Motor neuron (in vitro differentiated cells): Measurements from ENCODE around the gene APC. TPM values are rescaled to one million over a fixed set of nuclear protein-coding genes. Genes with fewer than 3 reads are reported as not detected.
A peak's percentile ranks its signal among the peaks of the same experiment; 100 is the strongest.
"Not testable (repeated sequence)": the region's sequence is repeated elsewhere in the genome, so short reads cannot be mapped to it uniquely, and the experiment has no call there.

Experiments
- ATAC-seq, 8 experiments: fragments of 200-7000 bp; cut with Tn5 transposase; replicated peaks in 6 of 8; 2 replicates each; pipeline ENCODE4 v1.8.0; 2021; ENCODE audit warnings: mild to moderate bottlenecking in 8 of 8, moderate library complexity in 8 of 8
- H3K27ac ChIP-seq, 2 donors: fragments of 250-450 bp; sonication (Bioruptor Pico); 2 replicates each; pipeline ENCODE4 v1.9.0; 2021; ENCODE audit warnings: antibody characterized with exemption in 2 of 2, mild to moderate bottlenecking in 2 of 2, moderate library complexity in 1 of 2
- H3K4me1 ChIP-seq, 2 donors: fragments of 250-450 bp; sonication (Bioruptor Pico); replicated peaks in 1 of 2; 2 replicates each; pipeline ENCODE4 v1.6.1; 2021; ENCODE audit warnings: antibody characterized with exemption in 2 of 2, mild to moderate bottlenecking in 2 of 2, moderate library complexity in 1 of 2
- H3K4me3 ChIP-seq, 5 donors: fragments of 250-450 bp; sonication (Bioruptor Pico); 2 replicates each; pipeline ENCODE4 v1.9.0; 2021; ENCODE audit warnings: antibody characterized with exemption in 5 of 5, mild to moderate bottlenecking in 5 of 5, moderate library complexity in 4 of 5
- WGBS, 10 experiments: fragments of 450-650 bp; shearing (Covaris generic); methylation state at CpG; one replicate each; pipeline ENCODE4 v1.0.0; 2022; 5-methylcytosine and 5-hydroxymethylcytosine counted together
- in situ Hi-C, 9 experiments: fragments of 400-800 bp; cut with MboI; loops; one replicate each; pipeline ENCODE4 v1.15.0; 2021; ENCODE audit warnings: low sequenced_read_pairs in 9 of 9, low pct_unique_long_range_greater_than_20kb in 2 of 9; ENCODE audit not compliant: unreplicated experiment in 9 of 9
- total RNA-seq, 8 experiments: library from RNA; unstranded; fragments of 300-600 nt; gene quantifications; 2 replicates each; pipeline versions ENCODE4 v1.2.3 to v1.2.4, GENCODE V29; 2022

APC gene
- total RNA-seq, 8 experiments from 2014 or later: 28.6 to 113 (median 53.9) TPM

DNA sequence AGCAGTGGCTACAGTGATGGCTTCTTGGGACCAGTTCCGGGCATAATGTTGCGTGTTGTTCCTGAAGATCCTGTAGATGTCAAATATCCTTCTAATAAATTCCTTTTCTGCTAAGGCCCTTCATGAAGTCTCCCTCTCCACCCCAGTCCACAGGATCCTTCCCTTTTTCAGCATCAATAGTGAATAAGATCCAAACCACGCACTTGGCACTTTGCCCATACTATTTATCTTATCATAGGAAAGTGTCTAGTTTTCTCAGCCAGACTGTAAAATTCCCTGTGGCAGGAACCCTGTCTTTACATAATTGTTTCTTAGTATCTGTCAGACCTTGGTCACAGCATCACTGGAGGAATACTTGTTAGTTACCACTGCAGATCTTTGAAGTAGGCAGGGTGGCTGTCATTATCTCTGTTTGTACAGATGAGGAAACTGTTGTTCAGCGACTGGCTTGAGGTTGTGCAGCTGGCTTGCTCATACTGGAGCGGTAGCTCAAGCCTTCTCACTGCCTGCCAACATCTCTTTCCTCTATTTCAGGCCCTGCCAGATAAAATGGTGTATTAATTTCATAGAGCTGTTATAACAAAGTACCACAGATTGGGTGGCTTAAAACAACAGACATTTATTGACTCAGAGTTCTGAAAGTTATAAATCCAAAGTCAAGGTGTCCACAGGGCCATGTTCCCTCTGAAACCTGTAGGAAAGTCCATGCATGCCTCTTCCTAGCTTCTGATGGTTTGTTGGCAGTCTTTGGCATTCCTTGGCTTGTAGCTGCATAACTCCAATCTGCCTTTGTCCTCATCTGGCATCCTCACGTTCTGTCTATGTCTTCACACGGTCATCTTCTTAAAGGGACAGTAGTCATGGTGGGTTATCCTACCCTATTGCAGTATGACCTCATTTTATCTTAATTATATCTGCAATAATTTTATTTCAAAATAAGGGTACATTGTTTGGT is 33.5 kb upstream of the APC start:
- in situ Hi-C loops: no loop called here
- 18 to 87% (median 63%) methylated on average over 2 to 7 of the region's 7 CpGs; no CpG with 5 or more reads in 1 of the 10 experiments for WGBS, 10 experiments
- no peak for ATAC-seq
- Histone ChIP-seq H3K4me1 (peaks cover 3 to 4% of the 10 kb centered on the region in 2 donors), H3K27ac (no peak overlapping the region), H3K4me3 (no peak overlapping the region)

DNA sequence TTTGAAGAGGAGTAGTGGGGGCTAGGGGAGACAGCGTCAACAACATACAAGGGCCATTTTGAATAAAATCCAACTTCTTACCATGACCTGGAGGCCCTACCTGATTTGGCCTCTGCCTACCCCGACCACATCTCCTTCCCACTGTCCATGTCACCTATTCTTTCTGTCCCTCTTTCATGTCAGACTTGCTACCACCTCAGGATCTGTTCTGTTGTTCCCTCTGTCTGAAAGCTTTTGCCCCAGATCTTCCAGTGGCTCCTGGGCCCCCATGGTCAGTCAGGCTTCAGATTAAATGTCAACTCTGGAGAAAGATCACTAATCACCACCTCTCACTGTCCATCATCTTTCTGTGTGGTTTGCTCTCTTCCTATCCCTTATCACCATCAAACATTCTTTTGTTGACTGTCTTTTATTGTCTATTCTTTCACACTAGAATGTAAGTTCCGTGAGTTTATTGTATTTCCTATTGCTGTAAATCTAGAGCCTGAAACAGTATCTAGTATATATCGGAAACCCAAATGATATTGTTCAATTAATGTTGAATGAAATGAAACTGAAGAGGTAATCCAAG is 31.2 kb upstream of the APC start:
- no peak overlapping the region for H3K27ac ChIP-seq
- H3K4me3 ChIP-seq: no peak overlapping the region
- in situ Hi-C loops: no loop called here

DNA sequence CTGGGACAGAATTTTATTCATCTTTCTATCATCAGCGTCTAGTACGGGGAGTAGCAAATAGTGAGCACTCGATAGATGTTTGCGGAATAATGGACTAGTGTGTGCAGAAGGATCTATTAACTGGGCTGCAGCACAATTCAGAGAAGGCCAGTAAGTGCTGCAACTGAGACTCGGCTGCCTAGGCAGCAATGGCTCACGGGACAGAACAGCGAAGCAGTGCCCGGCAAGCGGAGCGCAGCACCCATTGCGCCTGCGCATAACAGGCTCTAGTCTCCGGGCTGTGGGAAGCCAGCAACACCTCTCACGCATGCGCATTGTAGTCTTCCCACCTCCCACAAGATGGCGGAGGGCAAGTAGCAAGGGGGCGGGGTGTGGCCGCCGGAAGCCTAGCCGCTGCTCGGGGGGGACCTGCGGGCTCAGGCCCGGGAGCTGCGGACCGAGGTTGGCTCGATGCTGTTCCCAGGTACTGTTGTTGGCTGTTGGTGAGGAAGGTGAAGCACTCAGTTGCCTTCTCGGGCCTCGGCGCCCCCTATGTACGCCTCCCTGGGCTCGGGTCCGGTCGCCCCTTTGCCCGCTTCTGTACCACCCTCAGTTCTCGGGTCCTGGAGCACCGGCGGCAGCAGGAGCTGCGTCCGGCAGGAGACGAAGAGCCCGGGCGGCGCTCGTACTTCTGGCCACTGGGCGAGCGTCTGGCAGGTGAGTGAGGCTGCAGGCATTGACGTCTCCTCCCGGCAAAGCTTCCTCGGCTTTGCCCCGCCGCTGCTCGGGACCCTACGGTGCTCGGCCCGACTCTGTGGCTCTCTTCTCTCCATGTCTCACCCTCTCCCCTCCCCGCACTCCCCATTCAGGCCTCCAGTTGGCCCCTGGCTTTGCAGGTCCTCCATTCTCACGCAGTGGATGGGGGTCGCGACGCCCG is 30.2 kb upstream of the APC start:
- 0 to 42% (median 16%) methylated on average over 1 to 13 of the region's 61 CpGs; no CpG with 5 or more reads in 3 of the 10 experiments for WGBS, 10 experiments
- H3K4me1 ChIP-seq: peaks cover 11 to 14% of the 10 kb centered on the region in 2 donors
- ATAC-seq: peak; percentile 89 to 95 (median 93)
- in situ Hi-C loops: no loop called here
- H3K27ac ChIP-seq: peak overlapping the region; percentile 91 to 92
- peak overlapping the region; percentile 64 to 82 (median 68) for H3K4me3 ChIP-seq

More for the DNA sequence above, 31.2 kb upstream of the APC start:
- no peak for ATAC-seq
- 69 to 100% (median 95%) methylated on average over 1 to 4 of the region's 4 CpGs for WGBS, 10 experiments
- peaks cover 11 to 14% of the 10 kb centered on the region in 2 donors for H3K4me1 ChIP-seq

DNA sequence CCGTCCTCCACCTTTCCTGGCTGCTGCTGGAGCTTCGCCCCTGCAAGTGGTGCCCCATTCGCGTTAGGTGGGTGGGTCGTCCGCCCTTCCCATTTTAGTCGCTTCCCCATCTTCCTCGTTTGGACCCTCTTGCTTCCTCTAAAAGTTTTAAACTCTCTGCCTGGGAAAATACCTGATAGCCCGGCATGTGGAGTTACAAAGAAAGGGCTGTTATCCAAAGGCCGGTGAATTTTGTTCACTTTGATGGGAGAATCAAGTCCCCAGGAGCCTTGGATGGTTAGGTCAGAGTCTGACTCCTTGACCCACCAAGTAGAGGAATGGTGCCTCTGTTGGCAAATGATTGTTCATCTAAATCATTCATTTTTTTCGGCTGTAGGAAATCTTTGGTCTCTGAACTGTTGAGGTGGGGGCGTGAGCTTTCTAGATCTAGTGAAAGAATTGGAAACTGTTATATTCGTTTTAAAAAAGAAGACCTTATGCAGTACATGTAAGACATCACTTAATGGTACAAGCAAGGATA is 29.5 kb upstream of the APC start:
- no peak for ATAC-seq
- Histone ChIP-seq H3K4me3 (peak overlapping the region; percentile 64 to 82 (median 68)), H3K4me1 (peaks cover 11 to 14% of the 10 kb centered on the region in 2 donors), H3K27ac (peak overlapping the region; percentile 91 to 92)
- 0 to 5% (median 0%) methylated on average over 1 to 6 of the region's 13 CpGs; no CpG with 5 or more reads in 1 of the 10 experiments for WGBS, 10 experiments
- in situ Hi-C loops: no loop called here

DNA sequence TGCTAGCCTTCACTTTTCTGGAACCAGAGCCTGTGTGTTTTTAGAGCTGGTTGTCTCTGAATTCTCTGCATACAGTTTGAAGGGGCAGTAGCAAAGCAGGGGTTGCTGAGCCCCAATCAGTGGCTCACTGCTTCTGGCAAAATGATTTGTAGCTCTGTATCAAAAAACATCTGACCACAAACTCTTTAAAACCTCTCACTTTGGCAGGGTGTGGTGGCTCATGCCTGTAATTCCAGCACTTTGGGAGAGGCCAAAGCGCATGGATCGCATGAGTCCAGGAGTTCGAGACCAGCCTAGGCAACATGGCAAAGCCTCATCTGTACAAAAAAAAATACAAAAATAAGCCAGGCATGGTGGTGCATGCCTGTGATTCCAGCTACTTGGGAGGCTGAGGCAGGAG is 28.3 kb upstream of the APC start:
- H3K4me3 ChIP-seq: peak overlapping the region in 4 of 5 donors; percentile 64 to 82 (median 68)
- no peak overlapping the region for H3K27ac ChIP-seq
- peak in 1 of 8 experiments; percentile 3 for ATAC-seq
- 80 to 100% (median 100%) methylated on average over 1 to 3 of the region's 3 CpGs; no CpG with 5 or more reads in 2 of the 10 experiments for WGBS, 10 experiments
- peaks cover 11 to 14% of the 10 kb centered on the region in 2 donors for H3K4me1 ChIP-seq
- in situ Hi-C loops: no loop called here

DNA sequence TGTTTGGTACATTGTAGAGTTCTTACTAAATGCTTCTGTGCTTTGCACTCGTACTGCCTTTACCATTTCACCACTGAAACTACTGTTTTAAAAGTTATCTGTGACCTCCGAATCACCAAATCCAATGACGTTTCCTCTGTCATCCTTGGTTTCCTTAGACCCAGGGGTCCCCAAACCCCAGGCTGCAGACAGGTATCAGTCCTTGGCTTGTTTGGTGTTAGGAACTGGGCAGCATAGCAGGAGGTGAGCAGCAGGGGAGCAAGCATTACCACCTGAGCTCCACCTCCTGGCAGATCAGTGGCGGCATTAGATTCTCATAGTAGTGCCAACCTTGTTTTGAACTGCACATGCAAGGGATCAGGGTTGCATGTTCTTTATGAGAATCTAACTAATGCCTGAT is 26.8 kb upstream of the APC start:
- no peak for ATAC-seq
- Histone ChIP-seq H3K4me3 (no peak overlapping the region), H3K27ac (no peak overlapping the region), H3K4me1 (peaks cover 11 to 14% of the 10 kb centered on the region in 2 donors)
- WGBS, 10 experiments: 80 to 100% (median 97%) methylated on average over 1 to 4 of the region's 4 CpGs; no CpG with 5 or more reads in 2 of the 10 experiments
- in situ Hi-C loops: no loop called here

DNA sequence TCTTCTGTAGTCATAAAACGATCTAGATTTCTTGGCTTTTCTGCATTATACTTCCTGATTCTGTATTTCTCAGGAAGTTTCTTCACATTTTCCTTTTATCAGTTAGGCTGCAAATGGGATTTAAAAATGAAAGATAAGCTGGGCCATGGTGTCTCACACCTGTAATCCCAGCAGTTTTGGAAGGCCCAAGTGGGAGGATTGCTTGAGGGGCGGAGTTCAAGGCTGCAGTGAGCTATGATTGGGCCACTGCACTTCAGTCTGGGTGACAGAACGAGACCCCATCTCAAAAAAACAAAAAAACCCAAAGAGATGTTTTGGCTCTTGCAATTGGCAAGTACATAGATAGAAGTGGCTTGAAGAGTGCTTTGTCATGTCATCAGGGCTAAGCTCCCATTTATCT is 26.2 kb upstream of the APC start:
- in situ Hi-C loops: no loop called here
- no peak overlapping the region for H3K4me3 ChIP-seq
- no peak for ATAC-seq
- H3K4me1 ChIP-seq: peaks cover 11 to 14% of the 10 kb centered on the region in 2 donors
- WGBS, 10 experiments: 67 to 100% (median 92%) methylated on average over 1 to 3 of the region's 3 CpGs; no CpG with 5 or more reads in 1 of the 10 experiments
- no peak overlapping the region for H3K27ac ChIP-seq

DNA sequence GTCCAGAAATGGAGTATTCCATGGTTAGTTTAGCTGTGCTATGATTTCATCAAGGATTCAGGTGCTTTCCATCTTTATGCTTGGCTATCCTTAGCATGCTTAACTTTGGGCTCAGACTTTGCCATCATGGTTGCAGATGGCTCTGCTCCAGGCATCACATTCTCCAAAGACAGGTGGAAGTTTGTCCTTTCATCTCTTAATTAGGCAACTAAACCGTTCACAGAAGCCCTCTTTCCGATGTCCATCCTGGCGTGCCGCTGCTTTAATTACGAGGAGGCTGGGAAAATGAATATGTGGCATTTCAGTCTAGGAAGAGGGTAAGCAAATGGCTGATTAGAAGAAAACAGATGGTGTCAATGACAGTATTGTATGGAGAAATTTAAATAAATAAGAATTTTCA is 24.5 kb upstream of the APC start:
- in situ Hi-C loops: no loop called here
- Histone ChIP-seq H3K4me3 (no peak overlapping the region), H3K4me1 (peaks cover 8 to 11% of the 10 kb centered on the region in 2 donors), H3K27ac (no peak overlapping the region)
- ATAC-seq: no peak
- 81 to 100% (median 95%) methylated on average over 2 to 5 of the region's 5 CpGs; no CpG with 5 or more reads in 3 of the 10 experiments for WGBS, 10 experiments

DNA sequence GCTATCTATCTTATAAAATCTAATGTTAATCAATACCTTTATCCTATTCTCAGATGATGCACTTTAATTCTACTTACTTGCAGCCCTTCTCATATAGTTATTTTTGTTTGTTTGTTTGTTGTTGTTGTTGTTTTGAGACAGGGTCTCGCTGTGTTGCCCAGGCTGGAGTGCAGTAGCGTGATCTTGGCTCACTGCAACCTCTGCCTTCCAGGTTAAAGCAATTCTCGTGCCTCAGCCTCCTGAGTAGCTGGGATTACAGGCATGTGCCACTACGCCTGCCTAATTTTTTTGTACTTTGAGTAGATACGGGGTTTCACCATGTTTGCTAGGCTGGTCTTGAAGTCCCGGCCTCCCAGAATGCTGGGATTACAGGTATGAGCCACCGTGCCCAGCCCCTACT is 20.8 kb upstream of the APC start:
- H3K27ac ChIP-seq, H3K4me3 ChIP-seq, H3K4me1 ChIP-seq, in situ Hi-C loops, ATAC-seq: not testable (repeated sequence)
- 83 to 100% (median 96%) methylated on average over 2 to 7 of the region's 7 CpGs for WGBS, 10 experiments

DNA sequence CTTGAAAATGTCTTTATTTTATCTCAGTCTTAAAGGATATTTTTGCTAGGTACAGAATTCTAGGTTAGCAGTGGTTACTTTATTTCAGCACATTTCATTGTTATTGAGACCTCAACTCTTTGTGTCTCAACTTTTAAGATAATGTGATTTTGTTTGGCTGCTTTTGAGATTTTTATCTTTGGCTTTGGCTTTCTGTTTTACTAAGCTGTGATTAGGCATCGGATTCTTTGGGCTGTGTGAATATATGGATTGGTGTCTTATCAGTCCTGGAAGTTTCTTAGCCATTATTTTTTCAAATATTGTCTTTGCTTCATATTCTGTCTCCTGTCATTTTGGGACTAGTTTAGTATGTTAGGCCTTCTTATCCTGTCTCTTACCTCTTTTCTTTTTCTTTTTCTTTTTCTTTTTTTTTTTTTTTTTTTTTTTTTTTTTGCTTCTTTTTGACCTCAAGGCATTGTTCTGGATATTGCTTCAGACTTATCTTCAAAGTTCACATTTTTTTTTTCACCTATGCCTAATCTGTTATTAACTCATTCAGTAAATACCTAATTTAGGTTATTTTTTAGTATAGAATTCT is 20.1 kb upstream of the APC start:
- ATAC-seq: no peak
- no peak overlapping the region for H3K27ac ChIP-seq
- 80 to 100% (median 99%) methylated on average over 1 of the region's 1 CpG for WGBS, 10 experiments
- in situ Hi-C loops: no loop called here
- no peaks in the 10 kb centered on the region for H3K4me1 ChIP-seq
- H3K4me3 ChIP-seq: no peak overlapping the region

DNA sequence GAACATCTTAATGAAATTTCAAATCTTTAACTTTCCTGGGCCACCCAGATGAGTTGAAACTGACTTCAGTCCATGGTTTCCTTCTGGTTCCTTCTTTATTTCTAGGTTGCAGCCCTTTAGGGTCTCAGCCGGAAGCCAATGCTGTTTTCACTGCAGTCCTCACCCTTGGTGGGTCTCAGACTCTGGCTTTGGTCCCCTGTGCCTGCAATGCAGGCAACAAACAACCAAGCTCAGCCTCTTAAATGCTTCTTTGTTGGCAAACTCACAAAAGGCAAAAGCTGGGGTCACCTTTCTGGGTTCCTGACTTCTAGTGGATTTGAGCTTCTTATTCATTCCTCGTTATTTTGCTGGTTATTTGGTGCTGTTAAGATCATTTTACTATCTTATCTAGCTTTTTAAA is 19.3 kb upstream of the APC start:
- Histone ChIP-seq H3K27ac (no peak overlapping the region), H3K4me3 (no peak overlapping the region), H3K4me1 (no peaks in the 10 kb centered on the region)
- in situ Hi-C loops: no loop called here
- 80 to 100% (median 97%) methylated on average over 1 to 2 of the region's 2 CpGs; no CpG with 5 or more reads in 2 of the 10 experiments for WGBS, 10 experiments
- no peak for ATAC-seq

DNA sequence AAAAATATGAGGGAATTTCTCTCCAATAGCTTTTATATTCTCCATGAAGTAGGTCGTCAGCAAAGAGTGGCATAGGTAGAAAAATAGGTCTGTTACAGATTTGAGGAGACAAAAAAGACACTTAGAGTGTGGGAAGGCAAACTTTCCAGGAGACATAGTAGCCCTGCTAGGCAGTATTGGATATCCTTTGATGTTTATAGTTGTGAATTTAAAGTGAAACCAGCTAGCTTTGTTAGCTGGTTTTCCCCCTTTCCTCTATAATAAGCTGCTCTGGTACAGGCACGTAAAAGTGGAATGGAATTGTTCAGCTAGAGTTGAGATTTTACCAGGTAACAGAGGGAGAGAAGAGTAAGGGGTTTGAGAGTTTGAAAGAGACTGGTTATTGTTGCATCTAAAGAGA is 17.1 kb upstream of the APC start:
- no peak for ATAC-seq
- in situ Hi-C loops: no loop called here
- WGBS, 10 experiments: 53 to 100% (median 90%) methylated on average over 1 to 2 of the region's 2 CpGs; no CpG with 5 or more reads in 1 of the 10 experiments
- no peaks in the 10 kb centered on the region for H3K4me1 ChIP-seq
- no peak overlapping the region for H3K27ac ChIP-seq
- H3K4me3 ChIP-seq: no peak overlapping the region
